H9 (cell line): Measurements from ENCODE around the gene PGA4. TPM values are rescaled to one million over a fixed set of nuclear protein-coding genes. Genes with fewer than 3 reads are reported as not detected.
"Not testable (repeated sequence)": the region's sequence is repeated elsewhere in the genome, so short reads cannot be mapped to it uniquely, and the experiment has no call there.

ENCODE experiments used
- DNase-seq: peaks from one replicate; pipeline ENCODE4 v3.0.0-alpha.2; 2017
- H2AFZ ChIP-seq: one replicate; pipeline ENCODE4 v1.6.1; 2013; ENCODE audit warnings: mild to moderate bottlenecking, low read length, control low read depth, moderate library complexity
- H2AK5ac ChIP-seq: 2 replicates; pipeline ENCODE4 v1.6.1; 2013; ENCODE audit warnings: low read length, control low read depth, mixed read lengths; ENCODE audit not compliant: insufficient read length
- H2BK120ac ChIP-seq: one replicate; pipeline ENCODE4 v1.6.1; 2013; ENCODE audit warnings: low read depth, mild to moderate bottlenecking, low read length, control low read depth, inconsistent platforms; ENCODE audit not compliant: poor library complexity, severe bottlenecking
- H2BK12ac ChIP-seq: 2 replicates; pipeline ENCODE4 v1.6.1; 2013; ENCODE audit warnings: low read length, control low read depth, mixed read lengths, low read depth; ENCODE audit not compliant: insufficient read length
- H2BK15ac ChIP-seq: 2 replicates; pipeline ENCODE4 v1.6.1; 2013; ENCODE audit warnings: low read depth, low read length, control low read depth
- H2BK20ac ChIP-seq: one replicate; pipeline ENCODE4 v1.6.1; 2013; ENCODE audit warnings: low read depth, mild to moderate bottlenecking, low read length, control low read depth, inconsistent platforms; ENCODE audit not compliant: poor library complexity, severe bottlenecking
- H2BK5ac ChIP-seq: 2 replicates; pipeline ENCODE4 v1.6.1; 2013; ENCODE audit warnings: low read length, control low read depth, mixed read lengths; ENCODE audit not compliant: insufficient read length
- H3K14ac ChIP-seq: 2 replicates; pipeline ENCODE4 v1.6.1; 2013; ENCODE audit warnings: low read length, control low read depth; ENCODE audit not compliant: insufficient read depth
- H3K18ac ChIP-seq: 2 replicates; pipeline ENCODE4 v1.6.1; 2013; ENCODE audit warnings: low read depth, mild to moderate bottlenecking, mixed read lengths, low read length, control low read depth; ENCODE audit not compliant: insufficient read length
- H3K23ac ChIP-seq: 2 replicates; pipeline ENCODE4 v1.6.1; 2013; ENCODE audit warnings: low read length, control low read depth, mixed read lengths, low read depth; ENCODE audit not compliant: insufficient read length
- H3K23me2 ChIP-seq: 2 replicates; pipeline ENCODE4 v1.6.1; 2013; ENCODE audit warnings: low read depth, mild to moderate bottlenecking, mixed read lengths, low read length, control low read depth; ENCODE audit not compliant: insufficient read length, poor library complexity, severe bottlenecking
- H3K27ac ChIP-seq: 2 replicates; pipeline ENCODE4 v1.5.1; 2013; ENCODE audit warnings: low read length, control low read depth, mixed read lengths, low read depth; ENCODE audit not compliant: insufficient read length
- H3K27me3 ChIP-seq: 2 replicates; pipeline ENCODE4 v1.6.1; 2013; ENCODE audit warnings: low read length, control low read depth, inconsistent platforms; ENCODE audit not compliant: insufficient read depth
- H3K4ac ChIP-seq: 2 replicates; pipeline ENCODE4 v1.6.1; 2013; ENCODE audit warnings: low read depth, mild to moderate bottlenecking, control low read depth, inconsistent platforms, low read length, moderate library complexity
- H3K4me1 ChIP-seq: 2 replicates; pipeline ENCODE4 v1.6.1; 2013; ENCODE audit warnings: low read length, control low read depth, inconsistent platforms; ENCODE audit not compliant: insufficient read depth
- H3K4me2 ChIP-seq: 2 replicates; pipeline ENCODE4 v1.6.1; 2013; ENCODE audit warnings: low read length, control low read depth, mixed read lengths; ENCODE audit not compliant: insufficient read length, insufficient read depth
- H3K56ac ChIP-seq: 2 replicates; pipeline ENCODE4 v1.6.1; 2013; ENCODE audit warnings: low read depth, mild to moderate bottlenecking, mixed read lengths, low read length, control low read depth; ENCODE audit not compliant: insufficient read length
- H3K79me1 ChIP-seq: 2 replicates; pipeline ENCODE4 v1.6.1; 2013; ENCODE audit warnings: low read depth, mild to moderate bottlenecking, moderate library complexity, low read length, control low read depth, inconsistent platforms; ENCODE audit not compliant: insufficient read depth, poor library complexity, severe bottlenecking
- H3K79me2 ChIP-seq: 2 replicates; pipeline ENCODE4 v1.6.1; 2013; ENCODE audit warnings: low read length, control low read depth, inconsistent platforms; ENCODE audit not compliant: insufficient read depth
- H3K9ac ChIP-seq: 2 replicates; pipeline ENCODE4 v1.6.1; 2013; ENCODE audit warnings: low read length, control low read depth, mixed read lengths; ENCODE audit not compliant: insufficient read length; ENCODE audit errors: extremely low read depth
- H3K9me3 ChIP-seq: one replicate; pipeline ENCODE4 v1.6.1; 2013; ENCODE audit warnings: low read depth, low read length, inconsistent platforms; ENCODE audit not compliant: control insufficient read depth
- H3T11ph ChIP-seq: one replicate; pipeline ENCODE4 v1.6.1; 2013; ENCODE audit warnings: mild to moderate bottlenecking, low read length, control low read depth, inconsistent platforms
- H4K20me1 ChIP-seq: one replicate; pipeline ENCODE4 v1.6.1; 2013; ENCODE audit not compliant: control insufficient read depth, insufficient read length, insufficient read depth
- H4K5ac ChIP-seq: 2 replicates; pipeline ENCODE4 v1.6.1; 2013; ENCODE audit warnings: low read depth, mild to moderate bottlenecking, mixed read lengths, low read length, control low read depth; ENCODE audit not compliant: insufficient read length
- H4K8ac ChIP-seq: replicated peaks from 2 replicates; pipeline ENCODE4 v1.6.1; 2013; ENCODE audit warnings: low read length, control low read depth, mixed read lengths, low read depth; ENCODE audit not compliant: insufficient read length
- H4K91ac ChIP-seq: 2 replicates; pipeline ENCODE4 v1.6.1; 2013; ENCODE audit warnings: low read depth, mild to moderate bottlenecking, moderate library complexity, mixed read lengths, low read length, control low read depth; ENCODE audit not compliant: insufficient read length
- H3K27ac Mint-ChIP-seq, 3 experiments: 2 replicates in 2 of 3; 3 replicates in 1 of 3; pipeline ENCODE4 v1.8.0; 2020 to 2021; ENCODE audit warnings: mixed read lengths in 3 of 3, mild to moderate bottlenecking in 1 of 3, moderate library complexity in 1 of 3
- H3K27me3 Mint-ChIP-seq: 2 replicates; pipeline ENCODE4 v1.8.0; 2021; ENCODE audit warnings: low read depth, mild to moderate bottlenecking, moderate library complexity, mixed read lengths
- H3K36me3 Mint-ChIP-seq, 3 experiments: 2 replicates in 2 of 3; 3 replicates in 1 of 3; pipeline ENCODE4 v1.8.0; 2020 to 2021; ENCODE audit warnings: low read depth in 3 of 3, mixed read lengths in 3 of 3; ENCODE audit not compliant: insufficient read depth in 1 of 3
- H3K4me1 Mint-ChIP-seq, 2 experiments: 2 replicates each; pipeline ENCODE4 v1.8.0; 2020; ENCODE audit warnings: mixed read lengths in 2 of 2
- H3K4me3 Mint-ChIP-seq, 2 experiments: 2 replicates in 1 of 2; 3 replicates in 1 of 2; pipeline ENCODE4 v1.8.0; 2020 to 2021; ENCODE audit warnings: mild to moderate bottlenecking in 2 of 2, mixed read lengths in 2 of 2, moderate library complexity in 1 of 2
- H3K9me3 Mint-ChIP-seq, 2 experiments: 2 replicates in 1 of 2; 3 replicates in 1 of 2; pipeline ENCODE4 v1.8.0; 2020; ENCODE audit warnings: mild to moderate bottlenecking in 2 of 2, mixed read lengths in 2 of 2, moderate library complexity in 1 of 2
- WGBS: extraction: QIAGEN DNeasy Blood & Tissue Kit; methylation state at CpG from one replicate; pipeline ENCODE4 v1.1.7; 2013; ENCODE audit warnings: missing lambda C conversion rate, low lambda C conversion rate, mixed read lengths; ENCODE audit not compliant: insufficient read length; ENCODE audit errors: extremely low coverage; 5-methylcytosine and 5-hydroxymethylcytosine counted together
- total RNA-seq: library from RNA; stranded (reverse); gene quantifications from 2 replicates; pipeline ENCODE4 v1.2.1, GENCODE V29; 2021

The PGA4 gene
- total RNA-seq, 1 experiment from 2014 or later, result not detected

DNA sequence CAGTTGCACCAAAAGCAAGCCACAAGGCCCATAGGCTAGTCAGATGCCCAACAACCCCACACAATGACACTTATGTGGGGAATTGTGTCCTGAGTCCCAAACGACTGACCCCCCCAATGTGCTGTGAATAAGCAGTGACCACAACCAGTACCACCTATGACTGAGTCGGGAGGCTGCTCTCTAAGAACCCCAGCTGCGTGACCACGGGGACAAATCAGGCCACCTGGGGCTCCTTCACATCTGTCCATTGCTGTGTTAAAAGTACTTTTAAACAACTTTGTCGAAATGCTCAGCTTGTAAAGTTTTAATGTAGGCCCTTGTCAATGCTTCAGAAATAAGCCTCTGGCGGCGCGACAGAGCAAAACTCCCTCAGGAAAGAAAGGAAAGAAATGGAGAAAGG is 18.1 kb downstream of the PGA4 start:
- not testable (repeated sequence) for H3K27ac Mint-ChIP-seq, H3T11ph ChIP-seq, H2BK15ac ChIP-seq, H3K56ac ChIP-seq, H3K27me3 ChIP-seq, H3K79me2 ChIP-seq, H2BK5ac ChIP-seq, H4K8ac ChIP-seq, H2AK5ac ChIP-seq, DNase-seq, H3K4me1 ChIP-seq, H3K27me3 Mint-ChIP-seq, H3K9me3 Mint-ChIP-seq, H3K4ac ChIP-seq, H2AFZ ChIP-seq, H3K79me1 ChIP-seq, H3K9ac ChIP-seq, H3K23me2 ChIP-seq, H2BK20ac ChIP-seq, H2BK12ac ChIP-seq, H4K20me1 ChIP-seq, H2BK120ac ChIP-seq, H4K91ac ChIP-seq, H3K18ac ChIP-seq, H4K5ac ChIP-seq, H3K23ac ChIP-seq, H3K36me3 Mint-ChIP-seq, H3K4me2 ChIP-seq, H3K4me1 Mint-ChIP-seq, H3K14ac ChIP-seq, H3K9me3 ChIP-seq, H3K27ac ChIP-seq
- no CpG with 5 or more reads among the region's 8 CpGs for WGBS
- H3K4me3 Mint-ChIP-seq, result 0 out of 5 replicates have a peak overlapping the region, but pooled peaks of 1 of the 2 experiments have one; percentile 38

DNA sequence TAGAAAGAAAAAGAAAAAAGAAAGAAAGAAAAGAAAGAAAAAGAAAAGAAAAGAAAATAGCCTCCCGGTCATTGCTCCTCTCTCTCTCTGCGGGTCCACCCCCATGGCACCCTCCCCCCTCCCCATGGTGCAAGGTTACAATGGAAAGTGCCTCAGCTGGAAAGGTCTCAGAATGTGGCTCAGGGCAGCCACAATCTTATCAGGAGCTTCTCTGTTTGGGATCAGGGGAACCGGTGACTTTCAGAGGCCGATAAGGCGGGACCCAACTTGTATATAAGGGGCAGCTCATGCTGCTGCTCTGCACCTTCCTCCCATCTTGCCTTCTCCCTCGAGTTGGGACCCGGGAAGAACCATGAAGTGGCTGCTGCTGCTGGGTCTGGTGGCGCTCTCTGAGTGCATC is 18.7 kb downstream of the PGA4 start, which contains the start of gene PGA5:
Gene PGA5 (plus strand): TSS at position 301 of the 400 bp plus-strand sequence. CDS start 52 bp downstream, at position 353.
- not testable (repeated sequence) for H4K91ac ChIP-seq, H2BK120ac ChIP-seq, H3K23ac ChIP-seq, H3K27ac ChIP-seq, H3K23me2 ChIP-seq, H3K56ac ChIP-seq, H4K5ac ChIP-seq, H3K9ac ChIP-seq, H3K27me3 Mint-ChIP-seq, H2AFZ ChIP-seq, H3K4me2 ChIP-seq, H3K4ac ChIP-seq, H3K4me1 Mint-ChIP-seq, H3K18ac ChIP-seq, H2BK20ac ChIP-seq, H3K27ac Mint-ChIP-seq, H4K8ac ChIP-seq, H2BK12ac ChIP-seq, H3K36me3 Mint-ChIP-seq, H3K27me3 ChIP-seq, H2BK15ac ChIP-seq, H3K79me1 ChIP-seq, H3K4me1 ChIP-seq, DNase-seq, H3K9me3 ChIP-seq, H3K9me3 Mint-ChIP-seq, H3K79me2 ChIP-seq, H2BK5ac ChIP-seq, H4K20me1 ChIP-seq, H2AK5ac ChIP-seq, H3T11ph ChIP-seq, H3K14ac ChIP-seq
- H3K4me3 Mint-ChIP-seq, result 0 out of 5 replicates have a peak within 1 kb of the TSS, but pooled peaks of 1 of the 2 experiments have one; percentile 38
- WGBS, result no CpG with 5 or more reads among the region's 8 CpGs
